GM21515 (cell line): ENCODE measurements around the gene ACTL9.

Experiments
- ATAC-seq: cut with Tn5 transposase; IDR thresholded peaks from one replicate; pipeline ENCODE4 v1.9.1; 2021; ENCODE audit not compliant: unreplicated experiment

Gene ACTL9

GRCh38 chr19:8686549-8686948 lies 12.0 kb downstream of the ACTL9 start:
- ATAC-seq = no peak

- no peak for ATAC-seq
Measured at GRCh38 chr19:8684001-8684902, 14.3 kb downstream of the ACTL9 start.

- no peak for ATAC-seq
Measured at GRCh38 chr19:8682931-8683330, 15.7 kb downstream of the ACTL9 start.

- no peak for ATAC-seq
Measured at GRCh38 chr19:8682472-8682871, 16.1 kb downstream of the ACTL9 start.

GRCh38 chr19:8681345-8682029 lies 17.1 kb downstream of the ACTL9 start:
- ATAC-seq = no peak

GRCh38 chr19:8680676-8681344 lies 17.8 kb downstream of the ACTL9 start:
- ATAC-seq = no peak

- ATAC-seq = no peak
Measured at GRCh38 chr19:8678244-8678807, 20.3 kb downstream of the ACTL9 start.

- ATAC-seq = no peak
Measured at GRCh38 chr19:8675066-8675465, 23.5 kb downstream of the ACTL9 start.

GRCh38 chr19:8673276-8673891 lies 25.2 kb downstream of the ACTL9 start:
- ATAC-seq = no peak

GRCh38 chr19:8666814-8667405 lies 31.7 kb downstream of the ACTL9 start:
- ATAC-seq = no peak

- no peak for ATAC-seq
Measured at GRCh38 chr19:8665468-8666213, 33.0 kb downstream of the ACTL9 start.

- no peak for ATAC-seq
Measured at GRCh38 chr19:8664671-8665057, 33.9 kb downstream of the ACTL9 start.

- no peak for ATAC-seq
Measured at GRCh38 chr19:8663920-8664670, 34.5 kb downstream of the ACTL9 start.

GRCh38 chr19:8662263-8662662 lies 36.3 kb downstream of the ACTL9 start:
- no peak for ATAC-seq

- ATAC-seq = no peak
Measured at GRCh38 chr19:8659905-8660304, 38.7 kb downstream of the ACTL9 start.

- ATAC-seq = no peak
Measured at GRCh38 chr19:8657869-8658268, 40.7 kb downstream of the ACTL9 start.

- ATAC-seq = no peak
Measured at GRCh38 chr19:8655340-8655709, 43.3 kb downstream of the ACTL9 start.

GRCh38 chr19:8654591-8655339 lies 43.8 kb downstream of the ACTL9 start:
- ATAC-seq = no peak

GRCh38 chr19:8648240-8648639 lies 50.4 kb downstream of the ACTL9 start:
- no peak for ATAC-seq
